ENCODE data around the gene CCDC74A.
"Not testable (repeated sequence)": the region's sequence is repeated elsewhere in the genome, so short reads cannot be mapped to it uniquely, and the experiment has no call there.

CCDC74A gene

GRCh38 chr2:131503587-131503986 lies 24.1 kb upstream of the CCDC74A start:
- not testable (repeated sequence) for DNase-seq

- DNase-seq: not testable (repeated sequence)
These were observed 23.5 kb upstream of the CCDC74A start for GRCh38 chr2:131504082-131504750.

- DNase-seq: no peak
These were observed 18.1 kb upstream of the CCDC74A start for GRCh38 chr2:131509615-131510014.

GRCh38 chr2:131511291-131511968 lies 16.3 kb upstream of the CCDC74A start:
- DNase-seq: not testable (repeated sequence)

GRCh38 chr2:131511969-131512870 lies 15.5 kb upstream of the CCDC74A start:
- DNase-seq: not testable (repeated sequence)

GRCh38 chr2:131514408-131515166 lies 13.1 kb upstream of the CCDC74A start:
- not testable (repeated sequence) for DNase-seq

- not testable (repeated sequence) for DNase-seq
These were observed 12.5 kb upstream of the CCDC74A start for GRCh38 chr2:131515235-131515634.

- DNase-seq: no peak
These were observed 11.7 kb upstream of the CCDC74A start for GRCh38 chr2:131516011-131516410.

- DNase-seq: not testable (repeated sequence)
These were observed 11.1 kb upstream of the CCDC74A start for GRCh38 chr2:131516621-131517020.

GRCh38 chr2:131517106-131517831 lies 10.4 kb upstream of the CCDC74A start:
- no peak for DNase-seq

GRCh38 chr2:131517856-131518255 lies 9.8 kb upstream of the CCDC74A start:
- not testable (repeated sequence) for DNase-seq

GRCh38 chr2:131518531-131518930 lies 9.2 kb upstream of the CCDC74A start:
- not testable (repeated sequence) for DNase-seq

- no peak for DNase-seq
These were observed 8.2 kb upstream of the CCDC74A start for GRCh38 chr2:131519466-131519865.

- not testable (repeated sequence) for DNase-seq
These were observed 7.7 kb upstream of the CCDC74A start for GRCh38 chr2:131519871-131520470.

GRCh38 chr2:131520526-131520925 lies 7.2 kb upstream of the CCDC74A start:
- DNase-seq: no peak

GRCh38 chr2:131521524-131521923 lies 6.2 kb upstream of the CCDC74A start:
- DNase-seq: not testable (repeated sequence)

- DNase-seq: no peak
These were observed 5.5 kb upstream of the CCDC74A start for GRCh38 chr2:131521961-131522781.

- DNase-seq: not testable (repeated sequence)
These were observed 2.4 kb upstream of the CCDC74A start for GRCh38 chr2:131525256-131525655.

GRCh38 chr2:131528981-131529863 lies 1.5 kb downstream of the CCDC74A start:
- DNase-seq: not testable (repeated sequence)

Data from eye (tissue), 1 donor.